ENCODE measurements around the gene RFC2. TPM values are rescaled to one million over a fixed set of nuclear protein-coding genes. Genes with fewer than 3 reads are reported as not detected.
"Not testable (repeated sequence)": the region's sequence is repeated elsewhere in the genome, so short reads cannot be mapped to it uniquely, and the experiment has no call there.

RFC2 gene
- total RNA-seq, 1 donor from 2014 or later = 15.7 TPM

- DNase-seq (ENCODE audit: low read depth in 2 of 2) = no peak
These were observed 34.8 kb downstream of the RFC2 start for GRCh38 chr7:74219416-74219815.

- DNase-seq (ENCODE audit: low read depth in 2 of 2) = no peak
These were observed 35.9 kb downstream of the RFC2 start for GRCh38 chr7:74218343-74218698.

- DNase-seq (ENCODE audit: low read depth in 2 of 2) = peak in 1 of 2 donors; percentile 44
These were observed 36.5 kb downstream of the RFC2 start for GRCh38 chr7:74217455-74218342.

- no peak for DNase-seq (ENCODE audit: low read depth in 2 of 2)
These were observed 37.8 kb downstream of the RFC2 start for GRCh38 chr7:74216361-74216761.

- no peak for DNase-seq (ENCODE audit: low read depth in 2 of 2)
These were observed 38.3 kb downstream of the RFC2 start for GRCh38 chr7:74215921-74216320.

- DNase-seq (ENCODE audit: low read depth in 2 of 2) = no peak
These were observed 39.2 kb downstream of the RFC2 start for GRCh38 chr7:74214816-74215630.

GRCh38 chr7:74212661-74213060 lies 41.5 kb downstream of the RFC2 start:
- no peak for DNase-seq (ENCODE audit: low read depth in 2 of 2)

GRCh38 chr7:74208241-74208640 lies 46.0 kb downstream of the RFC2 start:
- DNase-seq (ENCODE audit: low read depth in 2 of 2) = not testable (repeated sequence)

- DNase-seq (ENCODE audit: low read depth in 2 of 2) = no peak
These were observed 46.6 kb downstream of the RFC2 start for GRCh38 chr7:74207586-74207985.

- peak; percentile 70 to 78 for DNase-seq (ENCODE audit: low read depth in 2 of 2)
These were observed 47.5 kb downstream of the RFC2 start for GRCh38 chr7:74206589-74207120.

- not testable (repeated sequence) for DNase-seq (ENCODE audit: low read depth in 2 of 2)
These were observed 48.1 kb downstream of the RFC2 start for GRCh38 chr7:74206052-74206451.

- no peak for DNase-seq (ENCODE audit: low read depth in 2 of 2)
These were observed 50.1 kb downstream of the RFC2 start for GRCh38 chr7:74203956-74204618.

- DNase-seq (ENCODE audit: low read depth in 2 of 2) = peak; percentile 55 to 82
These were observed 51.2 kb downstream of the RFC2 start for GRCh38 chr7:74202841-74203556.

GRCh38 chr7:74199551-74200355 lies 54.4 kb downstream of the RFC2 start:
- no peak for DNase-seq (ENCODE audit: low read depth in 2 of 2)

GRCh38 chr7:74197449-74198124 lies 56.6 kb downstream of the RFC2 start:
- DNase-seq (ENCODE audit: low read depth in 2 of 2) = no peak

- not testable (repeated sequence) for DNase-seq (ENCODE audit: low read depth in 2 of 2)
These were observed 58.1 kb downstream of the RFC2 start for GRCh38 chr7:74195968-74196654.

- DNase-seq (ENCODE audit: low read depth in 2 of 2) = not testable (repeated sequence)
These were observed 58.9 kb downstream of the RFC2 start for GRCh38 chr7:74195139-74195860.

- DNase-seq (ENCODE audit: low read depth in 2 of 2) = no peak
These were observed 59.5 kb downstream of the RFC2 start for GRCh38 chr7:74194686-74195085.
